ENCODE results near the gene PTPRG.

The PTPRG gene

DNA sequence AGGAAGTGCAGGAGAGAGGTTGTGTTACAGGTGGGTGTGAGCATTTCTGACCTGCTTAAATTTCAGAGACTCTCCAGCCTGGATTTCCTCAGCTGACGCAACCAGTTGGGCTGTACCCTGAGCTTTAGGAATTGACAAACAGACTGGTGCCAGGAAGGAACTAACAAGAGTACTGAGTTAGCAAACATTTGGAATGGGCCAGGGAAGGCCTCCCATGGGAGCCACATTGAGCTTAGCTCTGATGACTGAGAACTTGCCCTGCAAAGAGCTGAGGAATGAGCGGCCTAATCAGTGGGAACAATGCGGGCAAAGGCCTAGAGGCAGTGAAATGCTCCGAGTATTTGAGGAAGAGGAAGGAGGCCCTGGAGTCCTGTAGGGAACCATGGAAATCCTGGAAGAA lies 557.8 kb downstream of the PTPRG start:
- Histone ChIP-seq H2AFZ (ENCODE audit: low read depth) (no peak overlapping the region), H3K36me3 (ENCODE audit: insufficient read depth) (no peaks in the 10 kb centered on the region), H3K4me2 (no peak overlapping the region), H3K27me3 (ENCODE audit: insufficient read depth, low read depth) (no peaks in the 10 kb centered on the region), H3K27ac (no peak overlapping the region), H3K9ac (no peak overlapping the region), H3K4me1 (ENCODE audit: low read depth, poor library complexity, severe bottlenecking) (no peaks in the 10 kb centered on the region), H4K20me1 (ENCODE audit: insufficient read depth) (no peaks in the 10 kb centered on the region), H3K79me2 (ENCODE audit: insufficient read depth, low read depth) (no peaks in the 10 kb centered on the region), H3K4me3 (IDR thresholded peaks at IDR 0.05; ENCODE audit: insufficient read depth, low read depth, low read length) (no peak overlapping the region)
- TF ChIP-seq, protein P1, sequence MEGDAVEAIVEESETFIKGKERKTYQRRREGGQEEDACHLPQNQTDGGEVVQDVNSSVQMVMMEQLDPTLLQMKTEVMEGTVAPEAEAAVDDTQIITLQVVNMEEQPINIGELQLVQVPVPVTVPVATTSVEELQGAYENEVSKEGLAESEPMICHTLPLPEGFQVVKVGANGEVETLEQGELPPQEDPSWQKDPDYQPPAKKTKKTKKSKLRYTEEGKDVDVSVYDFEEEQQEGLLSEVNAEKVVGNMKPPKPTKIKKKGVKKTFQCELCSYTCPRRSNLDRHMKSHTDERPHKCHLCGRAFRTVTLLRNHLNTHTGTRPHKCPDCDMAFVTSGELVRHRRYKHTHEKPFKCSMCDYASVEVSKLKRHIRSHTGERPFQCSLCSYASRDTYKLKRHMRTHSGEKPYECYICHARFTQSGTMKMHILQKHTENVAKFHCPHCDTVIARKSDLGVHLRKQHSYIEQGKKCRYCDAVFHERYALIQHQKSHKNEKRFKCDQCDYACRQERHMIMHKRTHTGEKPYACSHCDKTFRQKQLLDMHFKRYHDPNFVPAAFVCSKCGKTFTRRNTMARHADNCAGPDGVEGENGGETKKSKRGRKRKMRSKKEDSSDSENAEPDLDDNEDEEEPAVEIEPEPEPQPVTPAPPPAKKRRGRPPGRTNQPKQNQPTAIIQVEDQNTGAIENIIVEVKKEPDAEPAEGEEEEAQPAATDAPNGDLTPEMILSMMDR (conservative IDR thresholded peaks at IDR 0.05; ENCODE audit: low read depth, low read length) = no peak

DNA sequence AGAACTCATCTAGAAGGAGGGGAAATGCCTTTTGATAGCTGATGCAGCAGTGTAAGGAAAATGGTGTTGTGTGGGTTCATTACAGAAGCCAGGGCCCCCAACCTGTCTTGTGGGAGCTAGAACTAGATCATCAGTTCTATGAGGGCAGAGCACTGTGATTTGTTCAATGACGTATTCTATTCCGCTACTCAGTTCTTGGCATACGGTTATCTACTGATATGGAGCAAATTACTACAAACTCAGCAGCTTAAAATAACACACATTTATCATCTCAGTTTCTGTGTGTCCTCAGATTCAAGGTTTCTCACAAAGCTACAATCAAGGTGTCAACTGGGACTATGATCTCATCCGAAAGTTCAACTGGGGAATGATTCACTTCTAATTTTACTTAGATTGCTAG lies 561.4 kb downstream of the PTPRG start:
- Histone ChIP-seq H3K9ac (no peak overlapping the region), H3K4me3 (IDR thresholded peaks at IDR 0.05; ENCODE audit: insufficient read depth, low read depth, low read length) (no peak overlapping the region)

DNA sequence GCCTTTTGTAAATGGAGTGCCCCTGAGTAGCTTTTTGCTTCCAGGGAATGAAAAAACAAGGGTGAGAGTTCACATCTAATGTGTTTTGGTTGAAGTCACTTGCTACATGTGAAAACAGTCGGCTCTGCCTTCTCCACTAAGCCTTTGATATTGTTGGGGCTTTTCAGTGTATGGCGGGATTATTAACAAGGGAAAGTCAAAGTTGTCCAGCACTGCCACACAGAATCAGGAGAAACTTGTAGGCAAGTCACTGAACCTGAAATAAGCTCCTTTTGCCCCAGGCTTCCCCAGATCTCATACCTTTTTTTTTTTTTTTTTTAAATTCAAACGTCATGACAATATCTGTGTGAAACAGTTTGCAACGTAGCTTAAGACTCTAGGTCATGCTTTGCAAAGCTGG lies 564.0 kb downstream of the PTPRG start:
- Histone ChIP-seq H3K27me3 (ENCODE audit: insufficient read depth, low read depth) (no peaks in the 10 kb centered on the region), H3K36me3 (ENCODE audit: insufficient read depth) (no peaks in the 10 kb centered on the region)
- TF ChIP-seq, protein P1 (conservative IDR thresholded peaks at IDR 0.05; ENCODE audit: low read depth, low read length) = no peak

More for the DNA sequence above, 561.4 kb downstream of the PTPRG start:
- no peak overlapping the region for H3K4me2 ChIP-seq
- no peak overlapping the region for H3K27ac ChIP-seq
- no peaks in the 10 kb centered on the region for H4K20me1 ChIP-seq (ENCODE audit: insufficient read depth)
- TF ChIP-seq, protein P1 (conservative IDR thresholded peaks at IDR 0.05; ENCODE audit: low read depth, low read length) = no peak
- no peaks in the 10 kb centered on the region for H3K36me3 ChIP-seq (ENCODE audit: insufficient read depth)
- H2AFZ ChIP-seq (ENCODE audit: low read depth) = no peak overlapping the region
- H3K79me2 ChIP-seq (ENCODE audit: insufficient read depth, low read depth) = no peaks in the 10 kb centered on the region
- H3K27me3 ChIP-seq (ENCODE audit: insufficient read depth, low read depth) = no peaks in the 10 kb centered on the region
- no peaks in the 10 kb centered on the region for H3K4me1 ChIP-seq (ENCODE audit: low read depth, poor library complexity, severe bottlenecking)

DNA sequence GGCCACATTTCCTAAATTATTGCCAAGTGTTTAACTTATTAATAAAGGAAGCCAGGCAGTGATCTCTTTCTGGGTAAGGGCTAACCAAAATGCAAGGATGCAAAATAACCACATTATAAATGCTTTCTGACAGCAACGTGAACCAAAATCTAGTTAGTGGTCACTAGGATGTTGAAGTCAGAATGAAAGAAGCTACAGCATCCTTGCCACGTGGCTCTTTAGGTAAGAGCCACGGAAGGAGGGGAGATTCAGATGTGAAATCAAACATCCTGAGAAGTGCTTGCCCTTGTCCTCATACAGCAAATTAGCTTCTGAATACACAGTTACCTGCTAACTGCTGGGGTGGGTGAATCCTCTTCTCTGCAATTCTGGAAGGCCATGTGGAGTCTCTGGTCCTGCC lies 565.7 kb downstream of the PTPRG start:
- Histone ChIP-seq H4K20me1 (ENCODE audit: insufficient read depth) (no peaks in the 10 kb centered on the region), H3K4me3 (IDR thresholded peaks at IDR 0.05; ENCODE audit: insufficient read depth, low read depth, low read length) (no peak overlapping the region), H3K27me3 (ENCODE audit: insufficient read depth, low read depth) (no peaks in the 10 kb centered on the region), H3K4me1 (ENCODE audit: low read depth, poor library complexity, severe bottlenecking) (no peaks in the 10 kb centered on the region), H2AFZ (ENCODE audit: low read depth) (no peak overlapping the region), H3K4me2 (no peak overlapping the region), H3K36me3 (ENCODE audit: insufficient read depth) (no peaks in the 10 kb centered on the region), H3K27ac (no peak overlapping the region), H3K9ac (no peak overlapping the region), H3K79me2 (ENCODE audit: insufficient read depth, low read depth) (no peaks in the 10 kb centered on the region)
- TF ChIP-seq, protein P1 (conservative IDR thresholded peaks at IDR 0.05; ENCODE audit: low read depth, low read length) = no peak

More for the DNA sequence above, 564.0 kb downstream of the PTPRG start:
- Histone ChIP-seq H2AFZ (ENCODE audit: low read depth) (no peak overlapping the region), H3K27ac (no peak overlapping the region), H3K79me2 (ENCODE audit: insufficient read depth, low read depth) (no peaks in the 10 kb centered on the region), H3K4me2 (no peak overlapping the region), H3K9ac (no peak overlapping the region), H4K20me1 (ENCODE audit: insufficient read depth) (no peaks in the 10 kb centered on the region), H3K4me3 (IDR thresholded peaks at IDR 0.05; ENCODE audit: insufficient read depth, low read depth, low read length) (no peak overlapping the region), H3K4me1 (ENCODE audit: low read depth, poor library complexity, severe bottlenecking) (no peaks in the 10 kb centered on the region)
